Measurements from ENCODE around the gene DNAJC5. TPM values are rescaled to one million over a fixed set of nuclear protein-coding genes. Genes with fewer than 3 reads are reported as not detected.

The DNAJC5 gene
- total and polyA plus RNA-seq, 2 donors (not counting 3 experiments of a cell fraction or from before 2014, with no cell fraction given): 44.7 to 60.3 TPM

DNA sequence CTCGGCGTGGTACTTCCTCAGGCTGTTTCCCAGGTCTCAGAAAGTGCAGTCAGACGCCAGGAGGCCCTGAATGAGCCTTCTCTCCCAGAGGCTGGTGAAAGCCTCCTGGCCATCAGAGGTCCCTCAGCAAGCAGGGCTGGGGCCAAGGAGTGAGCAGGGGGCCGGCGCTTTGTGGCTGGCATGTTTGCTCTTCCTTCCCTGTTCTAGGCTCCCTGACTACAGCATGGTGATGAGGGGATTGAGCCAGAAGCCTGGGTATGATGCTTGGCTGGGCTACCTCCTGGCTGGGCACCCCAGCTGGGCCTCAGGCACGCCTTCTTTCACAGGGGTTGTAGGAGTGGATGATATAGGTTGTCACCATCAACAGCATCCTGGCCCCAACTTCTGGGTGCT is 11.7 kb upstream of the DNAJC5 start:
- no peaks in the 10 kb centered on the region for H3K9me3 ChIP-seq (replicated peaks; ENCODE audit: control insufficient read depth, insufficient read depth, low read length)
- no peaks in the 10 kb centered on the region for H3K9me1 ChIP-seq (replicated peaks; ENCODE audit: control insufficient read depth, extremely low read depth, insufficient read depth, low read length)
- H3K9ac ChIP-seq (replicated peaks; ENCODE audit: extremely low read depth, insufficient read depth, low read length): no peak overlapping the region
- H3K4me3 ChIP-seq (replicated peaks in 1 of 3; ENCODE audit: insufficient read depth in 1 of 3, low read depth in 1 of 3, low read length in 3 of 3): no peak overlapping the region
- H3K4me2 ChIP-seq (ENCODE audit: insufficient read depth, low read length): no peak overlapping the region
- TF ChIP-seq CTCF (IDR thresholded peaks at IDR 0.05; ENCODE audit: extremely low read depth in 1 of 2, insufficient read depth in 1 of 2, low read depth in 1 of 2, low read length in 2 of 2): no peak
- TF ChIP-seq, protein P1, sequence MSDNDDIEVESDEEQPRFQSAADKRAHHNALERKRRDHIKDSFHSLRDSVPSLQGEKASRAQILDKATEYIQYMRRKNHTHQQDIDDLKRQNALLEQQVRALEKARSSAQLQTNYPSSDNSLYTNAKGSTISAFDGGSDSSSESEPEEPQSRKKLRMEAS (IDR thresholded peaks at IDR 0.05; ENCODE audit: insufficient read depth, insufficient read length): no peak
- TF ChIP-seq MYC (IDR thresholded peaks at IDR 0.05; ENCODE audit: low read depth, low read length): no peak
- no peak for TF ChIP-seq POLR2A (IDR thresholded peaks at IDR 0.05; ENCODE audit: low read depth, low read length)
- TF ChIP-seq POLR2AphosphoS5 (IDR thresholded peaks at IDR 0.05; ENCODE audit: insufficient read depth, low read depth, low read length): no peak
- no peak for TF ChIP-seq GATA2 (IDR thresholded peaks at IDR 0.05; ENCODE audit: insufficient read depth, insufficient read length, low read depth, low read length)
- no peaks in the 10 kb centered on the region for H4K20me1 ChIP-seq (replicated peaks; ENCODE audit: control insufficient read depth, extremely low read depth, insufficient read depth, low read length)
- DNase-seq (ENCODE audit: low read depth, low spot score): no peak
- H3K27me3 ChIP-seq (ENCODE audit: control insufficient read depth in 2 of 2, insufficient read depth in 2 of 2, low read length in 2 of 2): no peaks in the 10 kb centered on the region
- no peak for FAIRE-seq
- ChIA-PET POLR2A (no interaction called here), CTCF (interaction anchor here (2.0 kb wide), 1 partner anchor 91 kb away, joined by 6 read pairs; no protein-coding TSS in a partner anchor)
- peaks cover 21% of the 10 kb centered on the region for H3K79me2 ChIP-seq (ENCODE audit: control insufficient read depth, insufficient read depth, low read length)
- BruUV-seq (replicated peaks): no TSS peak
- intact Hi-C loops (cut with micrococcal nuclease) (no loop called here), dilution Hi-C loops (cut with MboI; ENCODE audit: extremely low pct_ligation_motif_present, low sequenced_read_pairs) (no loop called here)
- no peaks in the 10 kb centered on the region for H3K4me1 ChIP-seq (ENCODE audit: control insufficient read depth, extremely low read depth, insufficient read depth, low read length)
- no peak overlapping the region for H2AFZ ChIP-seq (ENCODE audit: low read depth, low read length)
- H3K36me3 ChIP-seq (ENCODE audit: control insufficient read depth in 2 of 2, extremely low read depth in 1 of 2, insufficient read depth in 2 of 2, low read length in 2 of 2): peaks cover 4 to 64% of the 10 kb centered on the region in 2 experiments
- H3K27ac ChIP-seq (ENCODE audit: insufficient read depth, low read depth, low read length): no peak overlapping the region
